8988T (cell line): ENCODE results near the gene MUC5AC.
"Not testable (repeated sequence)": the region's sequence is repeated elsewhere in the genome, so short reads cannot be mapped to it uniquely, and the experiment has no call there.

Experiments
- DNase-seq: peaks from one replicate; pipeline ENCODE4 v3.0.0; 2011

MUC5AC gene

DNA sequence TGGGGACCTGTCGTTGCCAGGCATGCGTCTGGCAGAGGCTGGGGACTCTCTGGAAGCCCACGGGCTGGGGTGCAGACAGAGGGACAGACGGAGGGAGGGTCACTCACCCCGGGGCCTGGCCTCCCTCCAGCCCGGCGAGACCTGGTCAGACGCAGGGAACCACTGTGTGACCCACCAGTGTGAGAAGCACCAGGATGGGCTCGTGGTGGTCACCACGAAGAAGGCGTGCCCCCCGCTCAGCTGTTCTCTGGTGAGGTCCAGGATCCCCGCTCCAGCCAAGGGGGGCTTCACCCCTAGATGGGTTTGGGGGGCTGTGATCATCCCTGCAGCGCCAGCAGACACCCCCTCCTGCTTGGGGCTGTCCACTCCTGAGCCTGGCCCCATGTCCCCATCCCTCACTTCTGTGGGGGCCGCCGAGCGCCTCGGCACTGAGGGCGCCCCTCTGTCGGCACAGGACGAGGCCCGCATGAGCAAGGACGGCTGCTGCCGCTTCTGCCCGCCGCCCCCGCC, 41.5 kb downstream of the MUC5AC start:
- DNase-seq, result no peak

DNA sequence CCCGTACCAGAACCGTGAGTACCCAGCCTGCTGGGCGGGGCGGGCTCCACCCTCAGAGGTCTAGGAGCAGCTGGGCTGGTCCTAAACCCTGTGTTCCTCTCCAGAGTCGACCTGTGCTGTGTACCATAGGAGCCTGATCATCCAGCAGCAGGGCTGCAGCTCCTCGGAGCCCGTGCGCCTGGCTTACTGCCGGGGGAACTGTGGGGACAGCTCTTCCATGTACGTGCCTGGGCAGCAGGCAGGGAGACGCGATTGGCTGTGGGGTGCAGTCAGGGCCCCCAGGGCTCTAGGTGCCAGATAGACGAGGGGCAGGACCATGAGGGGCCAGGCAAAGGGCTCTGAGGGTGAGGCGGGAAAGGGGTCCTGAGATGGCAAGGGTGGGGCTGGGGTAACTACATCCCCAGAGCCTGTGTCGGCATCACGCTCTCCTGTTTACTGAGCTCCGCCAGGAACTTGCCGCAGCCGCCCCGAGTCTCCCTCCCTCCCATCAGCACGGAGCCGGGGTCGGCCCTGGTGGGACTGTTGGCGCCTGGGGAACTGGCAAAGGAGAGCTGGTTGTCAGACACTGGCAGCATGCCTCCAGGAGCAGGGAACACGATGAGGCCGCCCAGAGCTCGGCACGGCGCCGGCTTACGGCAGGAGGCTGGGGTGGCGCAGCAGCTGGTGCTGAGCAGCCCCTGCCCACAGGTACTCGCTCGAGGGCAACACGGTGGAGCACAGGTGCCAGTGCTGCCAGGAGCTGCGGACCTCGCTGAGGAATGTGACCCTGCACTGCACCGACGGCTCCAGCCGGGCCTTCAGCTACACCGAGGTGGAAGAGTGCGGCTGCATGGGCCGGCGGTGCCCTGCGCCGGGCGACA, 42.2 kb downstream of the MUC5AC start:
- DNase-seq, result peak; percentile 14

DNA sequence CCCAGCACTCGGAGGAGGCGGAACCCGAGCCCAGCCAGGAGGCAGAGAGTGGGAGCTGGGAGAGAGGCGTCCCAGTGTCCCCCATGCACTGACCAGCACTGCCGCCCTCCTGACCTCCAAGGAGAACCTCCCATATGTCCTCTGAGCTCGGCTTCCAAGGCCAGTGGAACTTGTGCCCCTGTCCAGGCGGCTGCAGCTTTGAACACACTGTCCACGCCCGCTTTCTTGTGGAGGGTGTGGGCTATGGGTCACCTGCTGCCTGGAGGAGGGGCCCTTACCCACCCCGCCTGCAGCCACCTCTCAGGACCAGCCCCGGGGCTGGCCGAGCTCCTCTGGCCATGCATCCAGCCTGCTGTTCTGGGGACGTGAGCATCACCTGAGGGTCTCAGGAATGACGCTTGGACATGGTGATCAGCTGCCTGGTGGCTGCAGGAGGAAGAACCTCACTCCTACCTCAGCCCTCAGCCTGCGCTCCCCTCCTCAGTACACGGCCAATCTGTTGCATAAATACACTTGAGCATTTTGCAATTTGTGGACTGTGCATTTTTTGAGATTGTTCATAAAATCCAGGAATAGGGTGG, 42.9 kb downstream of the MUC5AC start:
- DNase-seq, result peak; percentile 19

DNA sequence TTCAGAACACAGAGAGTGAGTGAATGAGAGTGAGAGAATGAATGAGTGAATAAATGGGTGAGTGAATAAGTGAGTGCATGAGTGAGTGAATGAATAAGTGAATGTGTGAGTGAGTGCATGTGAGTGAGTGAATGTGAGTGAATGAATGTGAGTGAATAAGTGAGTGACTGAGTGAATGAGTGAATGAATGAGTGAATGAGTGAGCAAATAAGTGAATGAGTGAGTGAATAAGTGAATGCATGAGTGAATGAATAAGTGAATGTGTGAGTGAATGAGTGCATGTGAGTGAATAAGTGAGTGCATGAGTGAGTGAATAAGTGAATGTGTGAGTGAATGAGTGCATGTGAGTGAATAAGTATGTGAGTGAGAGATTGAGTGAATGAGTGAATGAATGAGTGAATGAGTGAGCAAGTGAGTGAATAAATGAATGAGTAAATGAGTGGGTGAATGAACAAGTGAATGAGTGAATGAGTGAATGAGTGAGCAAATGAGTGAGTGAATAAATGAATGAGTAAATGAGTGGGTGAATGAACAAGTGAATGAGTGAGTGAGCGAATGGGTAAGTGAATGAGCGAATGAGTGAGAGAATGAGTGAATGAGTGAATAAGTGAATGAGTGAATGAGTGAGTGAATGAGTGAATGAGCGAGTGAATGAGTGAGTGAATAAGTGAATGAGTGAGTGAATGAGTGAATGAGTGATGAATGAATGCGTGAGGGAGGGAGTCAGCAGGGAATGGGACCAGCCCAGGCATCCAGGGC, 43.8 kb downstream of the MUC5AC start:
- no peak for DNase-seq

DNA sequence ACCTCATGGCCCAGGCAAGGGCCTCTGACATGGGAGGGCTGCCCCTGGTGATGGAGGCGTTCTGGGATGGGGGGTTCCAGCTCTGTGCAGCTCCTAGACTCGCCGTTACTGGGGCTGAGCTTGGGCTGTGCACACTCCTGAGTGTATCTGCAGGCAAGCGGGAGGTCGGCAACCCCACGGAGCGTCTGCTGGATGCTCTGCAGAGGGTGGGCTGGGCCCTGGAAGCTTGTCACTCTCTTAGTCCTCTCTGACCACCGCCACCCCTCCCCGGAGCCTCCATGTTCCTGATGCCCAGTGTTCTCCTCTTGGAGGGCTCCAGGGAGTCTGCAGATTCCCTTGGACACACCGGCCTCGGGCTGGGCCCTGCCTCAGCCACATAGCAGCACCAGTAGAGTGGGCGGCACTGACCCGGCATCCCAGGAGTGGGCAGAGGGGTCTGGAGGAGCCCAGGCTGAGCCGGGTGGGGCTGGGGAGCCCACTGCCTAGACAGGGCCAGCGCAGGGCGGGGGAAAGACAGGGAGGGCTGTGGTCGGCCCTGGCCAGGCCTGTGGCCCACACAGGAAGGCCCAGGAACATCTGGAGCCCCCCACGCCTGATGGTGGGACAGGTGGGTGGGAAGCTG, 44.5 kb downstream of the MUC5AC start:
- DNase-seq, result peak; percentile 82

DNA sequence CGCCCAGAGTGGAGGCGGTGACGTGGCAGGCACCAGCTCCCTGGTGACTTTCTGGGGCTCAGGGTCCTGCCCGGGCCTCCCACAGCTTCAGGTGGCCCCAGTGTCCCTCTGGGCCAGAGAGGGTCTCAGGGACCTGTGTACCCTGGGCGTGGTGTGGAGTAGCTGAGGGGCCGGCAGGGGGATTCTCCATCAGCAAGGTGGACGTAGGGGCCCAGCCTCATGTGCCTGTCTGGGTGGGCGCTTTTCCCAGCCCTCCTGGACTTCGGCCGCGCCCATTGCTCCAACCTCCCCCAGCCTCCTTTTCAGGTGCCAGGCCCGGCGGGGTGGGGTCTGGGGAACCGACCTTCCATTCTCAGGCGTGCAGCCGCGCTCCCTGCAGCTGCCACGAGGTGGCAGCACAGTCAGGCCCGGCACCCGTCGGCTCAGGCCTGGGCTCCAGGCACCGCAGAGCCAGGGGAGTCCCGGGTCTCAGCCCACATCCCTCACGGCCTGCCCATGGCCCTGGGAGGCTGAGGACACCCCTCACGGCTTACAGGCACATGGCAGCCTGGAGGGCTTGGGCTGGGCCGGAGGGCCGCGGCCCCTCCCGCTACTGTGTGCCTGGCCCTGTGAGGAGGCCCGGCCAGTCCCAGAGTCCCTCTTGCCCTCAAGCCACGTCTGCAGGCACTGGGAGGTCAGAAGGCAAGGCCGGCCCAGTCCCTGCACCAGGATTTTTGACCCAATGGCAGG, 45.2 kb downstream of the MUC5AC start:
- peak; percentile 99 for DNase-seq

DNA sequence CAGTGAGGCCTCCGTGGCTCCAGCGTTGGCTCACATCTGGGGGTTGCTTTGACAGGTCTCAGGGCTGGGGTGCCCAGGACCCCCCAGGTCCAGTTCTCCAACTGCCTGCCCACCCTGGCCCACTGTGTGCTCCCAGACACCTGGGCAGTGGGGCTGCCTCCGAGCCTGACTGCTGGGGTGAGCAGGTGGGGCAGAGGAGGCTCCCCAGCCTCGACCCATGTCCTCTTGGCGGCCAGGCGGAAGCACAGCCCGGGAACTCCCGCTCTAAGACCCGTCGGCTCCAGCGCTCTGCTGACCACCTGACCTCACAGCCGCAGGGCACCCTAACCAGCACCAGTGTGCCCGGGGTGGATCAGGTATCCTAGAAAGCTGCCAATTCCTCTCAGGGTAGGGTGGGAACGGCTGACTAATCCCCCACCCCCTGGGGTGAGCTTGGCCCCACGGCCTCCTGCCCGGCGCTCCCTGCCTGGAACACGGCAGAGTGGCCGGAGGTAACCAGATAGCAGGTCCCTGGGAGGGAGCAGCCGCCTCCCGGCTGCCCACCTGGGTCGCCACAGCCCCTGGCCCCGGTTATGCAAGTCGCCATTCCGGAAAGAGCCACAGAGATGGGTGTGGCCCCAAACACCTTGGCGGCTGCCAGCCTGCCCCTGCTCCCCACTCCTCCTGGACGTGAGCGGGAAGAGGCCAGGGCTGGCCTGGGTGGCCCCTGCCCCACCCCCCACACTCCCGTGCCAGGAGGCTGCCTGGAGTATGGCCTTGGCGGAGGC, 45.9 kb downstream of the MUC5AC start:
- peak; percentile 35 for DNase-seq

DNA sequence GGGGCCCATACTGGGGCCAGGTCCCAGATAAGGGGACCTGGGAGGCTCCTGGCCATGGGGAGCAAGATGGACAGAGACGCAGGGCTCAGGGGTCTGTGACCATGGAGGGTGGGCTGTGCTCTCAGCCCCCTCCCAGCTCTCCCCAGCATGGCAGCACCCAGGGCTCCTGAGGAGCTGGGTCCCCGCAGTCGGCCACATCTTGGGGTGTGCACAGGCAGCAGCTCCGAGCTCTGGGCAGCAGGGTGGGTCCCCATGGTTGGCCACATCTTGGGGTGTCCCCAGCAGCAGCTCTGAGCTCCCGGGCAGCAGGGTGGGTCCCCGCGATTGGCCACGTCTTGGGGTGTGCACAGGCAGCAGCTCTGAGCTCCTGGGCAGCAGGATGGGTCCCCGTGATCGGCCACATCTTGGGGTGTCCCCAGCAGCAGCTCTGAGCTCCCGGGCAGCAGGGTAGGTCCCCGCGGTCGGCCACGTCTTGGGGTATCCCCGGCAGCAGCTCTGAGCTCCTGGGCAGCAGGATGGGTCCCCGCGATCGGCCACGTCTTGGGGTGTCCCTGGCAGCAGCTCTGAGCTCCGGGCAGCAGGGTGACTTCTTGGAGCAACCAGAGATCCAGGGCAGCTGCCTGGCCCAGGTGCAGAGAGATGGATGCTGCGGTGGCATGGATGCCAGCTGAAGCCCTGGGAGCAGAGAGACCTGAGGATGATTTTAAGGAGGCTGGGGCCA, 46.8 kb downstream of the MUC5AC start:
- DNase-seq, result peak; percentile 13

DNA sequence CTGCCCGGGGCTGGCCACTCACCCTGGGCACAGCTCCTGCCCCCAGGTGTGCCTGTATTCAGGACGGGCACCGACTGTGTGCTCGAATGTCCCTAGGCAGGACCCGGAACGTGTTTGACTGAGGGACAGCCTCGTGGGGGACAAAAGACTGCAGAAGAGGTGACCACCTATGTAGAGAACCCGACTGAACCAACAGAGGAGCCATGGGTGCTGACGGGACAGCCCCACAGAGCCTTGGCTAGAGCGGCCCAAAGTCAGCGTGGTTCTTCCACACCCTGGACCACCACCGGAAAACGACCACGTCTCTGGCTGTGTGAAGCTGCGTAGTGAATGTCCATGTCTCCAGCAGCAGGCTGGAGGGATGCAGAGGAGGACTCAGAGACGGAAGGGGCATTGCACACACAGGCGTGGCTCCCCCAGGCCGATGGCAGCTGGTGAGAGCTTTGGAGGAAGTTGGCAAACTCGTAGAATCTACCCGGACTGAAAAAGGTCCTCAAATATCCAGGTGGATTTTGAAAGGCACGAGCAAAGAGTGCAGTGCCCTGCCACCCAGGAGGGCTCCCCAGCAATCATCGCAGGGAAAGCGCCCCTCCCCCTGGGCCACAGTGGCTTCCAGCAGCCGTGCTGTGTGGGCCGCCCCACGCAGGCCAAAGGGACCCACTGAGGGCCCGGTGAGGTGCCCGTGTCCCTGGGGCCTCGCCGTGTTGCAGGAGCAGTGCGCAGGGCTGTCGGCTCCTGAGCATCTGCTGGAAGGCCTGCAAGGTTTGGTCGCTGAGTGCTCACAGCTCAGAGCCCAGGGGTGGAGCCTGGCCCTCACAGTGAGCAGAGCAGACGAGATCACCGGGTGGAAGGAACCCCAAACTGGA, 47.6 kb downstream of the MUC5AC start:
- DNase-seq, result peak; percentile 24

DNA sequence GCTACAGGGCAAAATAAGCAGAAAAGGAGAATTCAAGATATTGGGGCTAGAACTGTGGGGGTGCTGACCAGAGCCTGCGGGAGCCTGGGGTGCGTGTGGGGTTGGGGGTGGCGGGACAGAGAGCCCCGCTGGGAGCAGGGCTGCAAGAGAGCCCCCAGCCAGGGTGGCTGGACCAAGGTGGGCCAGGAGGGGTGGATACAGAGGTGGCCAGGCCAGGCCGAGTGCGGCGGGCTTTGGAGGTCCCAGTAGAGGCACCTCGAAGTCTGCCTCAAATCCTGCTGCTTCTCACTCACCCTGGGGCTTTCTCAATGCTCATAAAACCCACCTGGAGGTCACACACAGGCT, 48.2 kb downstream of the MUC5AC start:
- DNase-seq, result peak; percentile 10

DNA sequence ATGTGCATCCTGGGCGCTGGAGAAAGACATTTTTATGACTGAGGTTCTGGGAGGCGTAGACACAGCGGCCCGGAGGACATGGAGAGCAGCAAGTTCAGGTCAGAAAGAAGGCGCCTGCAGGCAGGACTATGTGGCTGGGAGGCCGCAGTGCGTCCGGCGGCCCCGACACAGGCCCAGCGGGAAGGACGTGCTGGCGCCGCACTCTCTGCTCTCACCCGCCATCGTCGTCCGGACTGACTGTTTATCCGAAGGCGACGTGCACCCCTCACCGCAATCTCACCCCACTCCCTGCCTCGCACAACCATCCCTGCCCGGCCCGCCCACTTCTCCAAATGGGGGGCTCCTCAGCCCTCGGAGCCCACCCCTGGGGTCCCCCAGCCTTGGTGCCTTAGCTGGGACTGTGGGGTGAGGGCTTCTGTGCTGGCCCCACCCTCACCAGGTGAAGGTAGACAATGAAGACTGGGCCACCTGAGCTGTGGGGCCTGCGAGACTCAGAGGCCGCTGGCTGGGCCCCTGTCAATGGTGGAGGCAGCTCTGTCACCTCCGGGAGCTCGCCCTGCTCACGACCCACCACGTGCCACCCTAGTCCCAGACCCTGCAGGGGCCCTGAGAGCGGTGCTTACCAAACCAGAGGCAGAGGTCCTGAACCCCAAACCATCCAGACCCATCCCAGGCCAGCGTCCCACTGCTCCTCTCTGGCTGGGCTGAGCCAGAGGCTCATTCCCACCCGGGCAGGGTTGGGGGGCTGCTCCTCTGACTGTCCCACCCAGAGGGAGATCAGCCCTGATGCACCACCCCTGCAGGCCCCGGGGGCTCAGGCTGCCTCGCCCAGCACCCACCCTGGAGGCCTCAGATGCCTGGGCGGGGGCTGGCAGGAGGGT, 48.9 kb downstream of the MUC5AC start:
- peak; percentile 9 for DNase-seq

DNA sequence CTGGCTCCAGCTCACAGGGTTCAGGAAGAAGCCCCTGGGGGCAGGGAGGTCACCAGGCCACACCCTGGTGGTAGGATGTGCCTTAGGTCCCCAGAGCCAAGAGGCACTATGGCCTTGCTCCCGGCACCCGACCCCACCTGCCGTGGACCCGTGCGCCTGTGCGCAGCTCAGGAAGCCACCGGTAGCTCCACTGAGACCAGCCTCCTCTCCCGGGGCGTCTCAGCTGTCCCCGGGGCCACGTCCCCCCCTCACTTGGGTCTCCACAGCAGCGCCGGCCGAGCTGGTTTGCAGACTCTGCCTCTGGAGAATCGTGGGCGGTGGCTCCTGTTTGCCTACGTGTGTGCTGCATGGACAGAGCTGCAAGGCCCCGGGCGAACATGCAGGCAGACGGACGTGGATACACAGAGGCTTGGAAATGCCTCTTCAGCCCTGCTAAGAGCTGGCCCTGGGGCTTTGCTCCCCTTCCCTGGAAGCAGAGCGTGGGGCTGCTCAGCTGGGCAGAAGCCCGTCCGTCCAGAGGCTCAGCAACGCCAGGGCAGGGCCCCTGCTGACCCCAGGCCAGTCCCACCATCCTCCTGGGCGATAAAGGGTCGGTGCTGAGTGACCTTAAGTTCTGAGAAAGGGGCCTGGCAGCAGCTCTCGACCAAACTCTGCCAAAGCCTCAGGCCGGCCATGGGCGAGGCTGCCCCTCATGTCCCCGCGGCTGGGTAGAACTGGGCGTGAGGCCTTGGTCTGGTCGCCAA, 49.8 kb downstream of the MUC5AC start:
- DNase-seq, result no peak

DNA sequence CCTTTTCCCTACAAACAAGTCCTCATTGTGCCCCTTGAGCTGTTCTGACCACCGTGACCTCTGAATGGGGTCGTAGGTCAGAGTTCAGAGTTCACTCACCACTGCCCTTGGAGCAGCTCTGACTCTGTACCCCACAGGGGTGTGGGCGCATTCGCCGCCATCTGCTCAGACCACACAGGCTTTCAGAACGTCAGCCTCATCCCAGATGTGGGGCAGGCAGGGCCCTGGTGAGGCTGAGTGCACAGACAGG, 50.3 kb downstream of the MUC5AC start:
- no peak for DNase-seq

DNA sequence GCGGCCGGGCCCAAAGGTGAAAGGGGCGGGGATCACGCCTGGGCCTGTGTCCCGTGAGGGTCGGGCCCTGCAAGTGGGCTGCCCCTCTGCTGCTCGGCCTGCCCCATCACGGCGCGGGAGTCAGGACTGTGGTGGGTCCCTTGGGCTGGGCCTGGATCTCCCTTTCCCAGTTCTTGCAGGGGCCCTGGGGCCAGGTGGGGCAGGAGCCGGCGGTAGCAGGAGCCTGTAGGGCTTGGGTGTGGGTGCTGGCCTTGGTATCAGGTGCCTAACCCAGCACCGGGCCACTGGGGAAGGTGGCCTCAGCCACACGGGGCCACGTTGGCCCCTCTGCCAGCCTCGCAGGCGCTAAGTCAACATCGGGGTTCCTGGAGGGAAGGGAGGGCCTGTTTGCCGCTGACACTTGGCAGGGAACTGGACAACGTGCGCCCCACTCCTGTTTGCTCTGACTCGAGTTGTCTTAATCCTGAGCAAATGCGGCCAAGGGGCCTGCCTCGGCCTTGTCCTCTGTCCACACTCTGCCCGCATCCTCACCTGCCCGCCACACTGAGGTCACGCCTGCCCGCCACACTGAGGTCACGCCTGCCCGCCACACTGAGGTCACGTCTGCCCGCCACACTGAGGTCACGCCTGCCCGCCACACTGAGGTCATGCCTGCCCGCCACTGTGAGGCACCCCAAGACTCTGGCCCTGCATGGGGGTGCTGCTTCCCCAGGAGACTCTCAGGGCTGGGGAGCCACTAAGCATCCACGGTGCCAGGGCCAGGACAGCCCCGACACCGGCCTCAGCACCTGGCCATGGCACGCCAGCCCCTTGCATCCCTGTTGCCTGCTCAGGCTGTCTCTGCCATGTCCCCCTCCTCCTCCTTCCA, 50.9 kb downstream of the MUC5AC start:
- DNase-seq, result no peak

DNA sequence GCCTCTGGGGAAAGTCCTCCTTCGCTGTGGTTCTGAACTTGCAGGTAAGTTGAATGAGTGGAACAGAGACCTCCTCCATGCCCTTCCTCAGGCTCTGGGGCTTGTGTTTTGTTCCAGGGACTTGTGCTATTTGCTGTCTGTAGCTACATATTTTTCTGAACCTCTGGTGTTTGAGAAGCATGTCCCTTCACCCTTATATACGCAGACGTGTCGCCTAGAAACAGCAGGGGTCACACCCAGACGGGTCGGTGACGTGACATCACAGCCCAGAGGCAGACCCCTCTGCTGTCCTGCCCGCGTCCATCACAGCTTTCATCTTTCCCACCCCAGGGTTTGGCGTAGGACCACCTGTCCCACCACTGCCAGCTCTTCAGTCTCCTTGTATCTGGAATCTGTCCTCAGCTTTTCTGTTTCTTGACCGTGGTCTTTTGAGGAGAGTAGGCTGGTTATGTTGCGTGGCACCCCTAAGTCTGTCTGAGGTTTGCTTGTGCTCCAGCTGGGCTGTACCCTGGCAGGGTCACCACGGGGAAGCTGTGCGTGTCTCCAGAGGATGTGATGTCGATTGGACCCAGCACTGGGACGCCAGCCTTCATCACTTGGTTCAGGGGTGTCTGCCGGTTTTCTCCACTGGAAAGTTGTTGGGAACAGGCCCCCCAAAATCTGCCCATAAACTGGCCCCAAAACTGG, 51.8 kb downstream of the MUC5AC start:
- no peak for DNase-seq

DNA sequence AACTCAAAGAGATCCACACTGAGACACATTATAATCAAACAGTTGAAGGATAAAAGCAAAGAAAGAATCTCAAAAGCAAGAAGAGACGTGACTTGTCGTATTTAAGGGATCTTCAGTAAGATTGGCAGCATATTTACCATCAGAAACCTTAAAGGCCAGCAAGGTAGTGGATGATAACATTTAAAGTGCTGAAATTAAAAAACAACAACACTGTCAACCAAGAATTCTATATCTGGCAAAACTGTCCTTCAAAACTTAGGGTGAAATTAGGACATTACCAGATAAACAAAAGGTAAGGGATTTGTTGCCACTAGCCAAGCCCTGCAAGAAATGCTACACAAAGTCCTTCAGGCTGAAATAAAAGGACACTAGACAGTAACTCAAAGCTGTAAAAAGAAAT, 54.1 kb downstream of the MUC5AC start:
- DNase-seq, result no peak

DNA sequence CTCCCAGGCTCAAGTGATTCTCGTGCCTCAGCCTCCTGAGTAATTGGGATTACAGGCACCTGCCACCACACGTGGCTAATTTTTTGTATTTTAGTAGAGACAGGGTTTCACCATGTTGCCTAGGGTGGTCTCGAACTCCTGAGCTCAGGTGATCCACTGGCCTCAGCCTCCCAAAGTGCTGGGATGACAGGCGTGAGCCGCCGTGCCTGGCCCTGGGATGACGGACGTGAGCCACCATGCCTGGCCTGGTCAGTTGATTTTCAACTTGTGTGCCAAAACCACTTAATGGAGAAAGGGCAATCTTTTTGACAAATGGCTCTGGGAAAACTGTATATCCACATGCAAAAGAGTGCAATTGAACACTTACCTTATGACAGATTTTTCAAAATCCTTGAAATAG, 58.1 kb downstream of the MUC5AC start:
- not testable (repeated sequence) for DNase-seq
